ENCODE measurements around the gene TRABD2B.

The TRABD2B gene

GRCh38 chr1:47870480-47870879, 126.7 kb downstream of the TRABD2B start:
- TF ChIP-seq ZFX (IDR thresholded peaks at IDR 0.05; ENCODE audit: borderline replicate concordance): no peak
- TF ChIP-seq CTCF (IDR thresholded peaks at IDR 0.05): no peak
- H3K27ac ChIP-seq: no peak overlapping the region

- H3K27ac ChIP-seq: no peak overlapping the region
- TF ChIP-seq ZFX (IDR thresholded peaks at IDR 0.05; ENCODE audit: borderline replicate concordance) (no peak), CTCF (IDR thresholded peaks at IDR 0.05) (no peak)
Observed at GRCh38 chr1:47868348-47868676, 128.9 kb downstream of the TRABD2B start.

- TF ChIP-seq CTCF (IDR thresholded peaks at IDR 0.05): no peak
- no peak overlapping the region for H3K27ac ChIP-seq
Observed at GRCh38 chr1:47867438-47868347, 129.5 kb downstream of the TRABD2B start.

GRCh38 chr1:47866601-47867437, 130.4 kb downstream of the TRABD2B start:
- no peak overlapping the region for H3K27ac ChIP-seq
- TF ChIP-seq CTCF (IDR thresholded peaks at IDR 0.05) (no peak), ZFX (IDR thresholded peaks at IDR 0.05; ENCODE audit: borderline replicate concordance) (no peak)

- TF ChIP-seq ZFX (IDR thresholded peaks at IDR 0.05; ENCODE audit: borderline replicate concordance) (no peak), CTCF (IDR thresholded peaks at IDR 0.05) (no peak)
- no peak overlapping the region for H3K27ac ChIP-seq
Observed at GRCh38 chr1:47865881-47866535, 131.2 kb downstream of the TRABD2B start.

GRCh38 chr1:47859092-47859743, 138.0 kb downstream of the TRABD2B start:
- no peak overlapping the region for H3K27ac ChIP-seq
- no peak for TF ChIP-seq ZFX (IDR thresholded peaks at IDR 0.05; ENCODE audit: borderline replicate concordance)
- TF ChIP-seq CTCF (IDR thresholded peaks at IDR 0.05): no peak
